Measurements from ENCODE around the gene RAB11FIP3. TPM values are rescaled to one million over a fixed set of nuclear protein-coding genes. Genes with fewer than 3 reads are reported as not detected.

The RAB11FIP3 gene
- total and polyA plus RNA-seq, 10 of the 15 experiments (the other 5 are each of a cell fraction or from before 2014, with no cell fraction given) = 1.2 to 27.3 (median 7.7) TPM

- TF ChIP-seq ZBTB11 (CRISPR knock-in tag; IDR thresholded peaks at IDR 0.05) (no peak), SUZ12 (IDR thresholded peaks at IDR 0.05; ENCODE audit: unreplicated experiment) (no peak), POLR2A (IDR thresholded peaks at IDR 0.05; ENCODE audit: low read depth, low read length) (no peak), EED (IDR thresholded peaks at IDR 0.05; ENCODE audit: low read depth) (no peak), FOS (IDR thresholded peaks at IDR 0.05; ENCODE audit: borderline replicate concordance, extremely low read depth, insufficient read length) (no peak), ZBTB33 (IDR thresholded peaks at IDR 0.05) (no peak), ZBTB4 (CRISPR knock-in tag; IDR thresholded peaks at IDR 0.05) (no peak)
Measured at GRCh38 chr16:544517-544916, 119.1 kb downstream of the RAB11FIP3 start (continued).
